ENCODE measurements around the gene SIRT6. TPM values are rescaled to one million over a fixed set of nuclear protein-coding genes. Genes with fewer than 3 reads are reported as not detected.
"Not testable (repeated sequence)": the region's sequence is repeated elsewhere in the genome, so short reads cannot be mapped to it uniquely, and the experiment has no call there.

SIRT6 gene
- total and polyA plus RNA-seq, 2 donors (not counting 1 experiment from before 2014, with no cell fraction given) = 27.8 to 82.2 TPM

- H3K4me2 ChIP-seq (replicated peaks; ENCODE audit: low read depth, low read length, poor library complexity, severe bottlenecking) = no peak overlapping the region
- H3K27me3 ChIP-seq (replicated peaks in 1 of 4; ENCODE audit: control extremely low read depth in 1 of 4, control insufficient read depth in 3 of 4, insufficient read depth in 4 of 4, low read length in 3 of 4) = peaks cover 2 to 52% (median 24%) of the 10 kb centered on the region in 4 experiments
- Mint-ChIP-seq H3K27me3 (peaks cover 39% of the 10 kb centered on the region), H3K4me3 (no peak overlapping the region), H3K4me1 (peaks cover 15% of the 10 kb centered on the region), H3K27ac (no peak overlapping the region), H3K9me3 (ENCODE audit: insufficient read depth) (no peaks in the 10 kb centered on the region)
- H3K4me1 ChIP-seq (ENCODE audit: control insufficient read depth in 2 of 2, insufficient read depth in 2 of 2, low read length in 2 of 2) = peaks cover 6 to 13% of the 10 kb centered on the region in 2 donors
- ATAC-seq (ENCODE audit: low read depth) (no peak), DNase-seq (no peak)
- no peak overlapping the region for H3K9ac ChIP-seq (ENCODE audit: low read length)
- peaks cover 0 to 9% (median 0%) of the 10 kb centered on the region in 3 donors for H3K9me3 ChIP-seq (ENCODE audit: control extremely low read depth in 1 of 3, control insufficient read depth in 2 of 3, insufficient read depth in 1 of 3, low read length in 2 of 3)
- no peaks in the 10 kb centered on the region for H3K79me2 ChIP-seq (ENCODE audit: control insufficient read depth, insufficient read depth, low read length)
- H3K36me3 ChIP-seq (replicated peaks in 1 of 2; ENCODE audit: control extremely low read depth in 1 of 2, control insufficient read depth in 1 of 2, extremely low read depth in 1 of 2, insufficient read depth in 2 of 2, low read length in 1 of 2) = no peaks in the 10 kb centered on the region
- CTCF ChIA-PET = interaction anchor here (1.0 kb wide), 1 partner anchor 57 kb away, joined by 3 read pairs; no protein-coding TSS in a partner anchor
- TF ChIP-seq CTCF (IDR thresholded peaks at IDR 0.05) = no peak
- TF ChIP-seq EZH2 (IDR thresholded peaks at IDR 0.05; ENCODE audit: borderline replicate concordance, insufficient read depth, low read depth, low read length, poor library complexity, severe bottlenecking) = no peak
- intact Hi-C loops (cut with micrococcal nuclease) = no loop called here
- no peak overlapping the region for H3K4me3 ChIP-seq (ENCODE audit: control extremely low read depth in 1 of 5, extremely low read depth in 1 of 5, insufficient read depth in 1 of 5, low read depth in 2 of 5, low read length in 4 of 5)
- H3K27ac ChIP-seq (ENCODE audit: low read length in 2 of 2) = no peak overlapping the region
- WGBS (ENCODE audit: insufficient coverage) = 82% methylated on average over 5 of the region's 8 CpGs
- no peak overlapping the region for H2AFZ ChIP-seq (ENCODE audit: insufficient read depth, low read depth, low read length, poor library complexity, severe bottlenecking)
- POLR2A ChIA-PET = no interaction called here
- H4K20me1 ChIP-seq (ENCODE audit: control insufficient read depth, insufficient read depth, low read length, poor library complexity, severe bottlenecking) = no peaks in the 10 kb centered on the region
These were observed 13.6 kb upstream of the SIRT6 start for GRCh38 chr19:4196009-4196408.

GRCh38 chr19:4194353-4194752 is 12.0 kb upstream of the SIRT6 start:
- Histone ChIP-seq H3K4me3 (ENCODE audit: control extremely low read depth in 1 of 5, extremely low read depth in 1 of 5, insufficient read depth in 1 of 5, low read depth in 2 of 5, low read length in 4 of 5) (no peak overlapping the region), H3K4me1 (ENCODE audit: control insufficient read depth in 2 of 2, insufficient read depth in 2 of 2, low read length in 2 of 2) (peaks cover 6 to 13% of the 10 kb centered on the region in 2 donors), H2AFZ (ENCODE audit: insufficient read depth, low read depth, low read length, poor library complexity, severe bottlenecking) (no peak overlapping the region), H3K9ac (ENCODE audit: low read length) (no peak overlapping the region), H3K79me2 (ENCODE audit: control insufficient read depth, insufficient read depth, low read length) (no peaks in the 10 kb centered on the region), H4K20me1 (ENCODE audit: control insufficient read depth, insufficient read depth, low read length, poor library complexity, severe bottlenecking) (no peaks in the 10 kb centered on the region), H3K27me3 (replicated peaks in 1 of 4; ENCODE audit: control extremely low read depth in 1 of 4, control insufficient read depth in 3 of 4, insufficient read depth in 4 of 4, low read length in 3 of 4) (peaks cover 2 to 46% (median 26%) of the 10 kb centered on the region in 4 experiments), H3K4me2 (replicated peaks; ENCODE audit: low read depth, low read length, poor library complexity, severe bottlenecking) (no peak overlapping the region), H3K9me3 (ENCODE audit: control extremely low read depth in 1 of 3, control insufficient read depth in 2 of 3, insufficient read depth in 1 of 3, low read length in 2 of 3) (no peaks in the 10 kb centered on the region), H3K36me3 (replicated peaks in 1 of 2; ENCODE audit: control extremely low read depth in 1 of 2, control insufficient read depth in 1 of 2, extremely low read depth in 1 of 2, insufficient read depth in 2 of 2, low read length in 1 of 2) (no peaks in the 10 kb centered on the region), H3K27ac (ENCODE audit: low read length in 2 of 2) (no peak overlapping the region)
- Mint-ChIP-seq H3K27me3 (peaks cover 46% of the 10 kb centered on the region), H3K4me1 (peaks cover 15% of the 10 kb centered on the region), H3K27ac (peak overlapping the region; percentile 24), H3K4me3 (no peak overlapping the region), H3K9me3 (ENCODE audit: insufficient read depth) (no peaks in the 10 kb centered on the region)
- TF ChIP-seq EZH2 (IDR thresholded peaks at IDR 0.05; ENCODE audit: borderline replicate concordance, insufficient read depth, low read depth, low read length, poor library complexity, severe bottlenecking) = no peak
- TF ChIP-seq CTCF (IDR thresholded peaks at IDR 0.05) = no peak
- intact Hi-C loops (cut with micrococcal nuclease) = no loop called here
- POLR2A ChIA-PET = no interaction called here
- CTCF ChIA-PET = no interaction called here
- DNase-seq = no peak
- ATAC-seq (ENCODE audit: low read depth) = no peak
- 67% methylated on average over 2 of the region's 7 CpGs for WGBS (ENCODE audit: insufficient coverage)

DNA sequence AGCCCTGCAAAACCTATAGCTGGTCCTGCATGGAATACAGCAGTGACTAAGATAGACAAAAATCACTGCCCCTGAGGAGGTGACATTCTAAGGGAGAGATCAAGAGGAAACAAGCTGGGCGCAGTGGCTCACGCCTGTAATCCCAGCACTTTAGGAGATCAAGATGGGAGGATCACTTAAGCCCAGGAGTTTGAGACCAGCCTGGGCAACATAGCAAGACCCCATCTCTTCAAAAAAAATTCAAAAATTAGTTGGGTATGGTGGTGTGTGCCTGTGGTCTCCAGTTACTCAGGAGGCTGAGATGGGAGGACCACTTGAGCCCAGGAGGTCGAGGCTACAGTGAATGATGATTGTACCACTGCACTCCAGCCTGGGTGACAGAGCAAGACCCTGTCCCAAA is 10.2 kb upstream of the SIRT6 start:
- H2AFZ ChIP-seq (ENCODE audit: insufficient read depth, low read depth, low read length, poor library complexity, severe bottlenecking); H3K9me3 Mint-ChIP-seq (ENCODE audit: insufficient read depth); H3K79me2 ChIP-seq (ENCODE audit: control insufficient read depth, insufficient read depth, low read length); H3K4me3 Mint-ChIP-seq; H3K4me1 Mint-ChIP-seq; H3K4me2 ChIP-seq (replicated peaks; ENCODE audit: low read depth, low read length, poor library complexity, severe bottlenecking); H3K9me3 ChIP-seq (ENCODE audit: control extremely low read depth in 1 of 3, control insufficient read depth in 2 of 3, insufficient read depth in 1 of 3, low read length in 2 of 3); POLR2A ChIA-PET; H3K9ac ChIP-seq (ENCODE audit: low read length); H3K4me3 ChIP-seq (ENCODE audit: control extremely low read depth in 1 of 5, extremely low read depth in 1 of 5, insufficient read depth in 1 of 5, low read depth in 2 of 5, low read length in 4 of 5); H3K27ac ChIP-seq (ENCODE audit: low read length in 2 of 2); H3K27ac Mint-ChIP-seq; H3K4me1 ChIP-seq (ENCODE audit: control insufficient read depth in 2 of 2, insufficient read depth in 2 of 2, low read length in 2 of 2); H4K20me1 ChIP-seq (ENCODE audit: control insufficient read depth, insufficient read depth, low read length, poor library complexity, severe bottlenecking); DNase-seq; H3K36me3 ChIP-seq (replicated peaks in 1 of 2; ENCODE audit: control extremely low read depth in 1 of 2, control insufficient read depth in 1 of 2, extremely low read depth in 1 of 2, insufficient read depth in 2 of 2, low read length in 1 of 2); intact Hi-C loops (cut with micrococcal nuclease); ATAC-seq (ENCODE audit: low read depth): not testable (repeated sequence)
- H3K27me3 Mint-ChIP-seq = peaks cover 34% of the 10 kb centered on the region
- H3K27me3 ChIP-seq (replicated peaks in 1 of 4; ENCODE audit: control extremely low read depth in 1 of 4, control insufficient read depth in 3 of 4, insufficient read depth in 4 of 4, low read length in 3 of 4) = peaks cover 2 to 34% (median 20%) of the 10 kb centered on the region in 4 experiments
- 100% methylated on average over 1 of the region's 3 CpGs for WGBS (ENCODE audit: insufficient coverage)
- CTCF ChIA-PET = interaction anchor here (1.0 to 1.5 kb wide), 2 partner anchors 9 to 16 kb away, joined by 3 to 5 read pairs; no protein-coding TSS in a partner anchor
